GM12892 (cell line): ENCODE results near the gene PKIG.

Source experiments
- POLR2A ChIP-seq: IDR thresholded peaks from 2 replicates; pipeline ENCODE4 v1.6.1; 2011; ENCODE audit warnings: low read depth, low read length, control low read depth
- POLR2AphosphoS5 ChIP-seq: IDR thresholded peaks from 2 replicates; pipeline ENCODE4 v1.6.1; 2011; ENCODE audit warnings: low read depth, low read length, control low read depth

DNA sequence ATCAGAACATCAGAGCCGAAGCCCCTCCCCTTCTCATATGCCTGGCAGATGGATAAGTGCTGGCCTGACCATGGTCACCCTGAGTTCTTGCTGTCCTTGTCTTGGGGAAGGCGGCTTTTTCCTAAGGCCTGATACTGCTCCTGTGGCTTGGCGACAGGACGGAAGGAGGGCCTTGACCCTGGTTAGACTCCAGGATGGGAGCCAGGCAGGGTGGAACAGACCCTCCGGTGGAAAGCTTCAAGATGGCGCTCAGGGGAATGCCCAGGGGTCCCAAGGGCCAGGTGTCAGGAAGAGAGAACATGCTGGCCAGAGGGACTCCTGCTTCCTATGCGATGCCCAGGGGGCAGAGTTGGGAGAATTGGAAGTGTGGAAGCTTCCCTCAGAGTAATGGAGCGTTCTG, 39.6 kb downstream of the PKIG start:
- TF ChIP-seq POLR2A (no peak), POLR2AphosphoS5 (no peak)
